GM12872 (cell line): Measurements from ENCODE around the gene MYO5B.

Experiments
- TF ChIP-seq, protein P1 (sequence below): IDR thresholded peaks from 3 replicates; pipeline ENCODE4 v1.5.1; 2011; ENCODE audit warnings: low read depth, mild to moderate bottlenecking, low read length, moderate library complexity; ENCODE audit not compliant: insufficient read depth

The MYO5B gene

GRCh38 chr18:50075772-50076171 is 119.2 kb downstream of the MYO5B start:
- TF ChIP-seq, protein P1, sequence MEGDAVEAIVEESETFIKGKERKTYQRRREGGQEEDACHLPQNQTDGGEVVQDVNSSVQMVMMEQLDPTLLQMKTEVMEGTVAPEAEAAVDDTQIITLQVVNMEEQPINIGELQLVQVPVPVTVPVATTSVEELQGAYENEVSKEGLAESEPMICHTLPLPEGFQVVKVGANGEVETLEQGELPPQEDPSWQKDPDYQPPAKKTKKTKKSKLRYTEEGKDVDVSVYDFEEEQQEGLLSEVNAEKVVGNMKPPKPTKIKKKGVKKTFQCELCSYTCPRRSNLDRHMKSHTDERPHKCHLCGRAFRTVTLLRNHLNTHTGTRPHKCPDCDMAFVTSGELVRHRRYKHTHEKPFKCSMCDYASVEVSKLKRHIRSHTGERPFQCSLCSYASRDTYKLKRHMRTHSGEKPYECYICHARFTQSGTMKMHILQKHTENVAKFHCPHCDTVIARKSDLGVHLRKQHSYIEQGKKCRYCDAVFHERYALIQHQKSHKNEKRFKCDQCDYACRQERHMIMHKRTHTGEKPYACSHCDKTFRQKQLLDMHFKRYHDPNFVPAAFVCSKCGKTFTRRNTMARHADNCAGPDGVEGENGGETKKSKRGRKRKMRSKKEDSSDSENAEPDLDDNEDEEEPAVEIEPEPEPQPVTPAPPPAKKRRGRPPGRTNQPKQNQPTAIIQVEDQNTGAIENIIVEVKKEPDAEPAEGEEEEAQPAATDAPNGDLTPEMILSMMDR = no peak

DNA sequence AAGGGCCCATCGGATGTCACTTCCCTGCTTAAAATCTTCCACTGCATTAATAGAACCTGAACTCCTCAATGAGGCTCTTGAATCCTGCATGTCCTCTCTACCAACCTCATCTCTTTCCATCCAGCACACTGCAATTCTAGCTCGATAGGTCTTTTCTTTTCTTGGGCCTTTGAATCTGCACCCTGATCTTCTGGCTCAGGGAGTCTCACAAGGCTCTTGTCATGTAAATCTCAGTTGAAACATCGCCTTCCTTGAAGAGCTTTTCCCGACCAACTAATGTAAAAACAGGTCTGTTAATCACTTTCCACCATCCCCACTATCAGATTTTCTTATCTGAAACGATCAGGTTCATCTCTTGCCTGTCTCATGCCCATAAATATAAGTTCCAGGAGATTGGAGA is 120.5 kb downstream of the MYO5B start:
- TF ChIP-seq, protein P1 = no peak

GRCh38 chr18:50073319-50073718 is 121.6 kb downstream of the MYO5B start:
- TF ChIP-seq, protein P1 = no peak

- TF ChIP-seq, protein P1 = no peak
These were observed 122.8 kb downstream of the MYO5B start for GRCh38 chr18:50072146-50072545.

- TF ChIP-seq, protein P1 = no peak
These were observed 123.5 kb downstream of the MYO5B start for GRCh38 chr18:50071397-50071796.

GRCh38 chr18:50069422-50069821 is 125.5 kb downstream of the MYO5B start:
- TF ChIP-seq, protein P1 = no peak

- TF ChIP-seq, protein P1 = no peak
These were observed 129.4 kb downstream of the MYO5B start for GRCh38 chr18:50065527-50065926.

DNA sequence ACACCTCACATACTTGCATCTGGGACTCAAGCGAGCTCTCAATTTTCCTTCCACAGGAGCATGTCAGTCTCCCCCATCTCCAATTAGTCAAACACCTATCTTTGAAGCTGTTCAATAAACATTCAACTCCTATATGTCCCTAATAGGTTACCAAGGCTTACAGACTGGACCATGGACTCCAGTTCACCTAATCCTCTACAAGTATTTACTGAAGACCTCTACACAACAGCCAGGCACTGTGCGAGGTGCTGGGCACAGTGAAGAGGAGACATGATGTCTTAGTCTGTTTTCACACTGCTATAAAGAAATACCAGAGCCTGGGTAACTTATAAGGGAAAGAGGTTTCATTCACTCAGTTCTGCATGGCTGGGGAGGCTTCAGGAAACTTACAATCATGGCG is 129.9 kb downstream of the MYO5B start:
- TF ChIP-seq, protein P1 = no peak
